ENCODE results near the gene CTSW. TPM values are rescaled to one million over a fixed set of nuclear protein-coding genes. Genes with fewer than 3 reads are reported as not detected.
"Not testable (repeated sequence)": the region's sequence is repeated elsewhere in the genome, so short reads cannot be mapped to it uniquely, and the experiment has no call there.

CTSW gene
- total RNA-seq, 1 donor from 2014 or later: not detected

- Mint-ChIP-seq H3K27ac (ENCODE audit: unreplicated experiment) (no peak overlapping the region), H3K4me1 (no peaks in the 10 kb centered on the region), H3K9me3 (no peaks in the 10 kb centered on the region), H3K36me3 (ENCODE audit: low read depth) (no peaks in the 10 kb centered on the region), H3K4me3 (no peak overlapping the region), H3K27me3 (ENCODE audit: low read depth) (peaks cover 8% of the 10 kb centered on the region)
- TF ChIP-seq CTCF (conservative IDR thresholded peaks at IDR 0.05): no peak
- no peak for DNase-seq (ENCODE audit: low read depth, low spot score)
These were observed 35.3 kb upstream of the CTSW start for GRCh38 chr11:65844231-65844872.

- Mint-ChIP-seq H3K36me3 (ENCODE audit: low read depth) (peaks cover 9% of the 10 kb centered on the region), H3K4me1 (peaks cover 5% of the 10 kb centered on the region), H3K27me3 (ENCODE audit: low read depth) (peaks cover 30% of the 10 kb centered on the region), H3K4me3 (peak overlapping the region; percentile 62), H3K9me3 (peaks cover 7% of the 10 kb centered on the region), H3K27ac (ENCODE audit: unreplicated experiment) (no peak overlapping the region)
- DNase-seq (ENCODE audit: low read depth, low spot score): no peak
- no peak for TF ChIP-seq CTCF (conservative IDR thresholded peaks at IDR 0.05)
These were observed 31.9 kb upstream of the CTSW start for GRCh38 chr11:65847746-65848145.

GRCh38 chr11:65848693-65849092 is 30.9 kb upstream of the CTSW start:
- Mint-ChIP-seq H3K36me3 (ENCODE audit: low read depth) (peaks cover 15% of the 10 kb centered on the region), H3K27me3 (ENCODE audit: low read depth) (peaks cover 37% of the 10 kb centered on the region), H3K4me3 (peak overlapping the region; percentile 66)
- H3K27ac Mint-ChIP-seq (ENCODE audit: unreplicated experiment); H3K4me1 Mint-ChIP-seq; H3K9me3 Mint-ChIP-seq; DNase-seq (ENCODE audit: low read depth, low spot score): not testable (repeated sequence)

GRCh38 chr11:65849366-65849765 is 30.3 kb upstream of the CTSW start:
- peaks cover 41% of the 10 kb centered on the region for H3K27me3 Mint-ChIP-seq (ENCODE audit: low read depth)
- TF ChIP-seq CTCF (conservative IDR thresholded peaks at IDR 0.05): no peak
- no peak overlapping the region for H3K27ac Mint-ChIP-seq (ENCODE audit: unreplicated experiment)
- H3K4me1 Mint-ChIP-seq: peaks cover 11% of the 10 kb centered on the region
- H3K4me3 Mint-ChIP-seq: peak overlapping the region; percentile 66
- peaks cover 22% of the 10 kb centered on the region for H3K36me3 Mint-ChIP-seq (ENCODE audit: low read depth)
- DNase-seq (ENCODE audit: low read depth, low spot score): no peak
- peaks cover 7% of the 10 kb centered on the region for H3K9me3 Mint-ChIP-seq

- H3K4me3 Mint-ChIP-seq: peak overlapping the region; percentile 89
- no peak for TF ChIP-seq CTCF (conservative IDR thresholded peaks at IDR 0.05)
- H3K36me3 Mint-ChIP-seq (ENCODE audit: low read depth): peaks cover 26% of the 10 kb centered on the region
- no peak for DNase-seq (ENCODE audit: low read depth, low spot score)
- peaks cover 7% of the 10 kb centered on the region for H3K9me3 Mint-ChIP-seq
- H3K27ac Mint-ChIP-seq (ENCODE audit: unreplicated experiment): no peak overlapping the region
- peaks cover 44% of the 10 kb centered on the region for H3K27me3 Mint-ChIP-seq (ENCODE audit: low read depth)
- peaks cover 15% of the 10 kb centered on the region for H3K4me1 Mint-ChIP-seq
These were observed 29.8 kb upstream of the CTSW start for GRCh38 chr11:65849771-65850216.

- H3K27me3 Mint-ChIP-seq (ENCODE audit: low read depth): peaks cover 45% of the 10 kb centered on the region
- H3K4me3 Mint-ChIP-seq: peak overlapping the region; percentile 89
- H3K4me1 Mint-ChIP-seq: peaks cover 19% of the 10 kb centered on the region
- no peak overlapping the region for H3K27ac Mint-ChIP-seq (ENCODE audit: unreplicated experiment)
- peaks cover 31% of the 10 kb centered on the region for H3K36me3 Mint-ChIP-seq (ENCODE audit: low read depth)
- no peak for TF ChIP-seq CTCF (conservative IDR thresholded peaks at IDR 0.05)
- peaks cover 7% of the 10 kb centered on the region for H3K9me3 Mint-ChIP-seq
- no peak for DNase-seq (ENCODE audit: low read depth, low spot score)
These were observed 29.2 kb upstream of the CTSW start for GRCh38 chr11:65850217-65851082.
